CD4-positive, alpha-beta T cell (primary cell): ENCODE measurements around the gene BCL2L1. TPM values are rescaled to one million over a fixed set of nuclear protein-coding genes. Genes with fewer than 3 reads are reported as not detected.

ENCODE experiments used
- ATAC-seq: fragments of 200-7000 bp; cut with Tn5 transposase; one replicate; pipeline ENCODE4 v1.10.0; 2022; ENCODE audit warnings: mild to moderate bottlenecking; ENCODE audit not compliant: poor library complexity
- CTCF ChIA-PET: fragments of 350-600 bp; sonication (Branson Sonifier 250); formaldehyde crosslinking; loops from one replicate; lab custom pipeline; 2021; ENCODE audit warnings: antibody characterized with exemption, inconsistent platforms; lab: Charles Lee
- POLR2A ChIA-PET: fragments of 350-600 bp; sonication (Branson Sonifier 250); formaldehyde crosslinking; loops from one replicate; lab custom pipeline; 2021; ENCODE audit warnings: antibody characterized with exemption, inconsistent platforms; lab: Charles Lee
- DNase-seq, 14 experiments: peaks; one replicate each; pipeline ENCODE4 v3.0.0-alpha.2; 2013 to 2020; ENCODE audit warnings: mixed read lengths in 2 of 14
- H3K27ac ChIP-seq, 2 donors: one replicate each; pipeline versions ENCODE4 v1.5.1 to v1.7.0; 2013; ENCODE audit warnings: low read length in 2 of 2, low read depth in 1 of 2, mild to moderate bottlenecking in 1 of 2
- H3K27me3 ChIP-seq, 2 experiments: 1 replicate in 1 of 2; 2 replicates in 1 of 2; pipeline versions ENCODE4 v1.6.1 to v1.7.0; 2013; ENCODE audit warnings: low read length in 2 of 2, control low read depth in 1 of 2, mild to moderate bottlenecking in 1 of 2, moderate library complexity in 1 of 2; ENCODE audit not compliant: insufficient read depth in 2 of 2, control insufficient read depth in 1 of 2
- H3K36me3 ChIP-seq: one replicate; pipeline ENCODE4 v1.6.1; 2013; ENCODE audit warnings: low read length, control low read depth; ENCODE audit not compliant: insufficient read depth
- H3K4me1 ChIP-seq: one replicate; pipeline ENCODE4 v1.6.1; 2013; ENCODE audit warnings: low read length, control low read depth; ENCODE audit not compliant: insufficient read depth
- H3K4me3 ChIP-seq: one replicate; pipeline ENCODE4 v1.5.1; 2013; ENCODE audit warnings: mild to moderate bottlenecking, low read length, moderate library complexity
- H3K9me3 ChIP-seq, 2 experiments: 1 replicate in 1 of 2; 2 replicates in 1 of 2; pipeline versions ENCODE4 v1.6.1 to v1.7.0; 2013; ENCODE audit warnings: low read length in 2 of 2, mild to moderate bottlenecking in 2 of 2, control low read depth in 1 of 2, moderate library complexity in 1 of 2; ENCODE audit not compliant: control insufficient read depth in 1 of 2, insufficient read depth in 1 of 2
- H3K27ac Mint-ChIP-seq: one replicate; pipeline ENCODE4 v1.8.0; 2020; ENCODE audit warnings: mixed read lengths
- H3K27me3 Mint-ChIP-seq: one replicate; pipeline ENCODE4 v1.8.0; 2021; ENCODE audit warnings: mixed read lengths
- H3K36me3 Mint-ChIP-seq: one replicate; pipeline ENCODE4 v1.8.0; 2021; ENCODE audit warnings: low read depth, mixed read lengths
- H3K4me1 Mint-ChIP-seq: one replicate; pipeline ENCODE4 v1.8.0; 2021; ENCODE audit warnings: low read depth, mixed read lengths
- H3K4me3 Mint-ChIP-seq: one replicate; pipeline ENCODE4 v1.8.0; 2020; ENCODE audit warnings: mild to moderate bottlenecking, mixed read lengths
- H3K9me3 Mint-ChIP-seq: one replicate; pipeline ENCODE4 v1.8.0; 2020; ENCODE audit warnings: mixed read lengths
- CTCF ChIP-seq: fragments of 200-600 bp; IDR thresholded peaks from one replicate; pipeline ENCODE4 v1.8.0; 2022; ENCODE audit warnings: antibody characterized with exemption, mild to moderate bottlenecking
- intact Hi-C, 2 experiments: fragments of 100-400 bp; cut with DNase I in 1 of 2; cut with micrococcal nuclease in 1 of 2; formaldehyde crosslinking; loops; one replicate each; pipeline versions ENCODE4 v1.15.1 to v1.9.0; 2023 to 2025; cut with DNase I, micrococcal nuclease
- total RNA-seq, 174 experiments: library from RNA in 2 of 174; stranded (reverse) in 2 of 174; gene quantifications; one replicate each; pipeline ENCODE4 v1.2.3 and lab custom pipeline; 2021 to 2026

The BCL2L1 gene
- total RNA-seq, 2 experiments from 2014 or later, result 11.8 to 11.9 TPM

DNA sequence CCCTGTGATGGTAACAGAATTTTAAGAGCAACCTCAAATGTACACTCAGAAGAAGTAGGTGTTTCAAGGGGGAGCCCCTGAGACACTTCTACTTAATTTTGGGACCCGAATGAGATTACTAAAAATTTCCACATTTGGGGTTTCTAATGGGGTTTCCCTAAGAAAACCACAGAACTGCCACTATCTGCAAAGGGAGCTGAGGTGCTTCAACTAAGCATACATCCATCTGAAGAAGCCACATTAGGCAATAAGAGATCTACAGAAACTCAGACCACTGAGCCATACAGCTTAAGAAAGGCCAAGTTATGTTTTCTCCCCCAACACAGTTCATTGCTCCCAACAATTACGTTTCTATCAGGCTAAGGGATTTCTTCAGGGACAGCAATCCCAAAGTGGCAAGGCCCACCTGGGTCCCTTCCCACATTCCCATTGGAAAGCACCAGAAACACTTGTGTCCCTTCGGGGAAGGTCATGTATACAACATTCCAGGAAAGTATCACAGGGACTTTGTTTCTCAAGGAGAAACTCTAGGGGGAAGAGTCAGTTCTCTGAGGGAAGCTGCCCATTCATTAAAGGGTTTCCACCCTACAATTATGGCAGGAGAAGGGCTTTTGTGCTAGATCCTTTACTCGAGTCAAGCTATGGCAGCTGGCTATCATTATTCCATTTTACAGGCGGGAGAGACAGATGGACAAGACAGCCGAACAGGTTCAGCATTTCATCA is 5.0 kb downstream of the BCL2L1 start:
- Histone ChIP-seq H3K27me3 (no peaks in the 10 kb centered on the region), H3K9me3 (no peaks in the 10 kb centered on the region), H3K4me1 (peaks cover 75% of the 10 kb centered on the region), H3K4me3 (peak overlapping the region; percentile 1), H3K27ac (peak overlapping the region; percentile 14 to 33), H3K36me3 (peaks cover 39% of the 10 kb centered on the region)
- Mint-ChIP-seq H3K4me1 (peaks cover 91% of the 10 kb centered on the region), H3K4me3 (peak overlapping the region; percentile 28), H3K27ac (peak overlapping the region; percentile 68), H3K27me3 (no peaks in the 10 kb centered on the region), H3K9me3 (no peaks in the 10 kb centered on the region), H3K36me3 (peaks cover 58% of the 10 kb centered on the region)
- DNase-seq, result peak in 3 of 14 experiments; percentile 60 to 79 (median 73)
- CTCF ChIA-PET, result interaction anchor here (0.7 to 1.4 kb wide), 3 partner anchors 33 to 105 kb away, joined by 3 to 7 read pairs (median 4); no protein-coding TSS in a partner anchor
- intact Hi-C loops, result no loop called here
- ATAC-seq, result peak; percentile 25
- POLR2A ChIA-PET, result interaction anchor here (1.1 to 7.5 kb wide), 5 partner anchors 18 to 56 kb away, joined by 3 to 91 read pairs (median 4); no protein-coding TSS in a partner anchor
- TF ChIP-seq CTCF, result no peak

DNA sequence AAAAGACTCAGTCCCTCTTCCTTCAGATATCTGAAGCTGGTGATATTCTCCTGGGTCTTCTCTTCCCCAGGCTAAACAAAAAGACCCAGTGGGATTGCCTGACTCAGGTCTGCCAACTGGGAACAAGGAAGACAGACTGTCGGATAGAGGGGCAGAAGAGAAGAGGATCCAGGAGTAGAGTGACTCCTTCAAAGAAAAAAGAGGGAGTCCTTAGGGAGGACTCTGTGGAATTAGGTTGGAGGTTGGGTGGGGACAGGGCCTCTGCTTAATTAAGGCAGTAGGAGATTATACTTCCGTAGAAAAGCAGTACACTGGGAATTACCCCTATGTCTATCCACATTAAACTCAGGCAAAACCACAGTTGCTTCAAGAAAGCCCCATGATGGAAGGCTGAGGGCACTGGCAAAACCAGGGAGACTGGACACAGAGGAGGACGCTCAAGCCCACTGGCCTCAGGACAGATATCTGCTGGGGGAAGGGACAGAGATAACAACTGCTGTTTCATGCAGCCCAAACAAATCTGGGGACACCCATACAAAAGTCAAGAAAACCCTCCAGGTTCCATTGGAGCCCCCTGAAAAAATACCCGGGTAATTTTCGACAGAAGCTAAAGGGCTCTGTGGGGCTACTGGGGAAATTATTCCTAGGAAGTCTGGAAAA is 5.7 kb downstream of the BCL2L1 start:
- peaks cover 80% of the 10 kb centered on the region for H3K4me1 ChIP-seq
- intact Hi-C loops, result no loop called here
- Mint-ChIP-seq H3K9me3 (no peaks in the 10 kb centered on the region), H3K36me3 (peaks cover 57% of the 10 kb centered on the region), H3K4me1 (peaks cover 93% of the 10 kb centered on the region), H3K27ac (peak overlapping the region; percentile 68), H3K27me3 (no peaks in the 10 kb centered on the region), H3K4me3 (no peak overlapping the region)
- ChIA-PET CTCF (interaction anchor here (0.9 to 1.7 kb wide), 4 partner anchors 55 to 104 kb away, joined by 3 to 7 read pairs (median 5); no protein-coding TSS in a partner anchor), POLR2A (interaction anchor here (0.6 to 7.5 kb wide), 7 partner anchors 17 to 239 kb away, joined by 3 to 91 read pairs (median 3); no protein-coding TSS in a partner anchor)
- H3K36me3 ChIP-seq, result peaks cover 44% of the 10 kb centered on the region
- H3K27me3 ChIP-seq, result no peaks in the 10 kb centered on the region
- no peak overlapping the region for H3K4me3 ChIP-seq
- no peak for DNase-seq
- peak overlapping the region; percentile 25 to 47 for H3K27ac ChIP-seq
- no peaks in the 10 kb centered on the region for H3K9me3 ChIP-seq
- no peak for ATAC-seq
- TF ChIP-seq CTCF, result no peak

DNA sequence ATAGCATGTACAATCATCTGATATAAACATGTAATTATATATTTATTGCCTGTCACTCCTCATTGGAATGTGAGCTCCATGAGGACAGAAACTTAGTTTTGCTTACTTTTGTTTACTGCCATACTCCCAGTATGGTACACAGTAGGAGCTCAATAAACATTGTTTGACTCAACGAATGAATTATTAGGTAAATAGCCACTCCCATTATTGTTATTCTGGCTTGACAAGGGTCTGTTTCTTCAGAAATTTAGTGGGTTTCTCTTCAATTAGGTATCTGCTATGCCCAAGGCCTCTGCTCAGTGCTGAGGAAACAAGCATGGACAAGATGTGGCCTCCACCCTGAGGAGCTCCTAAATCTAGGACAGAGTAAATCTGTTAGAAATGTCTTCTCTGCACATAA is 6.3 kb downstream of the BCL2L1 start:
- no peak overlapping the region for H3K4me3 ChIP-seq

More for the DNA sequence above, 6.3 kb downstream of the BCL2L1 start:
- Mint-ChIP-seq H3K4me3 (no peak overlapping the region), H3K4me1 (peaks cover 93% of the 10 kb centered on the region), H3K27me3 (no peaks in the 10 kb centered on the region), H3K36me3 (peaks cover 56% of the 10 kb centered on the region), H3K27ac (peak overlapping the region; percentile 68), H3K9me3 (no peaks in the 10 kb centered on the region)
- H3K36me3 ChIP-seq, result peaks cover 44% of the 10 kb centered on the region
- no peaks in the 10 kb centered on the region for H3K9me3 ChIP-seq
- CTCF ChIA-PET, result interaction anchor here (0.5 to 1.7 kb wide), 4 partner anchors 28 to 213 kb away, joined by 3 to 5 read pairs (median 4); no protein-coding TSS in a partner anchor
- H3K27ac ChIP-seq, result peak overlapping the region in 1 of 2 donors; percentile 47
- no peaks in the 10 kb centered on the region for H3K27me3 ChIP-seq
- POLR2A ChIA-PET, result interaction anchor here (0.6 to 1.3 kb wide), 4 partner anchors 22 to 238 kb away, joined by 3 read pairs; no protein-coding TSS in a partner anchor
- ATAC-seq (no peak), DNase-seq (no peak)
- intact Hi-C loops, result no loop called here
- no peak for TF ChIP-seq CTCF
- H3K4me1 ChIP-seq, result peaks cover 77% of the 10 kb centered on the region
